IgD-negative memory B cell (primary cell): ENCODE measurements around the gene VTCN1. TPM values are rescaled to one million over a fixed set of nuclear protein-coding genes. Genes with fewer than 3 reads are reported as not detected.
A peak's percentile ranks its signal among the peaks of the same experiment; 100 is the strongest.

Source experiments
- H3K27ac Mint-ChIP-seq, 3 donors: one replicate each; pipeline ENCODE4 v1.8.0; 2020 to 2022; ENCODE audit warnings: mild to moderate bottlenecking in 3 of 3, mixed read lengths in 3 of 3, moderate library complexity in 1 of 3
- H3K27me3 Mint-ChIP-seq: one replicate; pipeline ENCODE4 v1.8.0; 2021; ENCODE audit warnings: mixed read lengths
- H3K36me3 Mint-ChIP-seq: one replicate; pipeline ENCODE4 v1.8.0; 2020; ENCODE audit warnings: mild to moderate bottlenecking, mixed read lengths
- H3K4me1 Mint-ChIP-seq, 3 donors: one replicate each; pipeline ENCODE4 v1.8.0; 2020 to 2022; ENCODE audit warnings: mixed read lengths in 3 of 3, mild to moderate bottlenecking in 1 of 3
- H3K4me3 Mint-ChIP-seq, 4 donors: one replicate each; pipeline ENCODE4 v1.8.0; 2020 to 2022; ENCODE audit warnings: mild to moderate bottlenecking in 4 of 4, mixed read lengths in 4 of 4, moderate library complexity in 3 of 4
- H3K9me3 Mint-ChIP-seq, 3 donors: one replicate each; pipeline ENCODE4 v1.8.0; 2020 to 2021; ENCODE audit warnings: mixed read lengths in 3 of 3, mild to moderate bottlenecking in 1 of 3
- polyA plus RNA-seq: library from polyadenylated mRNA; unstranded; fragments of 300-500 nt; fragmentation: Illumina TruSeq; gene quantifications from one replicate; pipeline ENCODE4 v1.2.3, GENCODE V29; 2021

The VTCN1 gene
- polyA plus RNA-seq, 1 donor from 2014 or later, result not detected

- Mint-ChIP-seq H3K36me3 (peaks cover 12% of the 10 kb centered on the region), H3K9me3 (no peaks in the 10 kb centered on the region), H3K27ac (no peak overlapping the region), H3K27me3 (no peaks in the 10 kb centered on the region), H3K4me1 (no peaks in the 10 kb centered on the region), H3K4me3 (peak overlapping the region in 1 of 4 donors; percentile 3)
These were observed 116.7 kb downstream of the VTCN1 start for GRCh38 chr1:117093870-117094621.

Other genes starting within 250 kb of the VTCN1 start
- gene CD101, start 209.2 kb downstream of the VTCN1 start, polyA plus RNA-seq, result 1.8 TPM
- gene TTF2, start 150.6 kb downstream of the VTCN1 start, polyA plus RNA-seq, result 14.6 TPM
- 0.10 TPM for gene TRIM45, start 89.2 kb downstream of the VTCN1 start, polyA plus RNA-seq
- gene MAN1A2, start 156.5 kb upstream of the VTCN1 start, polyA plus RNA-seq, result 15.4 TPM